HepG2 (cell line): Measurements from ENCODE around the gene ZBTB21. TPM values are rescaled to one million over a fixed set of nuclear protein-coding genes. Genes with fewer than 3 reads are reported as not detected.
A peak's percentile ranks its signal among the peaks of the same experiment; 100 is the strongest.

ENCODE experiments used
- DZIP1 ChIP-seq: sonication (generic); formaldehyde crosslinking; IDR thresholded peaks from 2 replicates; pipeline ENCODE4 v1.5.0; 2020; ENCODE audit warnings: mild to moderate bottlenecking, missing genetic modification reagents
- EED ChIP-seq: sonication (generic); formaldehyde crosslinking; IDR thresholded peaks from 2 replicates; pipeline ENCODE4 v1.5.0; 2020; ENCODE audit warnings: mild to moderate bottlenecking, missing genetic modification reagents
- EHMT2 ChIP-seq: fragments of 200-600 bp; sonication (generic); IDR thresholded peaks from 2 replicates; pipeline ENCODE4 v1.7.0; 2017; ENCODE audit warnings: antibody characterized with exemption, low read depth, low read length, borderline replicate concordance
- GATAD1 ChIP-seq: IDR thresholded peaks from 2 replicates; pipeline ENCODE4 v1.6.1; 2016; ENCODE audit warnings: missing genetic modification reagents, missing compliant biosample characterization
- HOXA9 ChIP-seq: sonication (generic); formaldehyde crosslinking; IDR thresholded peaks from 2 replicates; pipeline ENCODE4 v1.8.1; 2022; ENCODE audit warnings: missing genetic modification reagents, mild to moderate bottlenecking, moderate library complexity, borderline replicate concordance
- PCBP1 ChIP-seq: fragments of 200-400 bp; formaldehyde crosslinking; IDR thresholded peaks from 2 replicates; pipeline ENCODE4 v1.6.1; 2017; ENCODE audit warnings: mild to moderate bottlenecking, low read depth, low read length, borderline replicate concordance
- POLR2G ChIP-seq: fragments of 200-400 bp; formaldehyde crosslinking; IDR thresholded peaks from 2 replicates; pipeline ENCODE4 v1.6.1; 2018; ENCODE audit warnings: mild to moderate bottlenecking, low read depth, low read length, moderate library complexity
- SIX1 ChIP-seq: sonication (generic); formaldehyde crosslinking; IDR thresholded peaks from 2 replicates; pipeline ENCODE4 v1.4.0; 2020; ENCODE audit warnings: missing genetic modification reagents, borderline replicate concordance
- TFAP4 ChIP-seq: sonication (generic); IDR thresholded peaks from 2 replicates; pipeline ENCODE4 v1.6.1; 2016; ENCODE audit warnings: low read depth, borderline replicate concordance
- THYN1 ChIP-seq: sonication (generic); formaldehyde crosslinking; IDR thresholded peaks from 2 replicates; pipeline ENCODE4 v1.8.1; 2023; ENCODE audit warnings: low read depth, mild to moderate bottlenecking, moderate library complexity, missing genetic modification reagents, borderline replicate concordance
- TSC22D2 ChIP-seq: sonication (generic); formaldehyde crosslinking; IDR thresholded peaks from 2 replicates; pipeline ENCODE4 v1.5.1; 2020; ENCODE audit warnings: missing genetic modification reagents, mild to moderate bottlenecking, borderline replicate concordance
- ZNF12 ChIP-seq: sonication (generic); formaldehyde crosslinking; IDR thresholded peaks from 2 replicates; pipeline ENCODE4 v1.5.0; 2020; ENCODE audit warnings: missing genetic modification reagents
- ZNF18 ChIP-seq: sonication (generic); formaldehyde crosslinking; IDR thresholded peaks from 2 replicates; pipeline ENCODE4 v1.8.0; 2022; ENCODE audit warnings: mild to moderate bottlenecking, missing genetic modification reagents; ENCODE audit not compliant: insufficient replicate concordance
- ZNF441 ChIP-seq: sonication (generic); formaldehyde crosslinking; IDR thresholded peaks from 2 replicates; pipeline ENCODE4 v1.7.0; 2021; ENCODE audit warnings: missing genetic modification reagents, borderline replicate concordance
- ZNF496 ChIP-seq: sonication (generic); formaldehyde crosslinking; IDR thresholded peaks from 2 replicates; pipeline ENCODE4 v1.8.1; 2023; ENCODE audit warnings: mild to moderate bottlenecking, moderate library complexity, missing genetic modification reagents; ENCODE audit not compliant: insufficient replicate concordance
- ZNF567 ChIP-seq: sonication (generic); formaldehyde crosslinking; IDR thresholded peaks from 2 replicates; pipeline ENCODE4 v1.8.1; 2023; ENCODE audit warnings: mild to moderate bottlenecking, missing genetic modification reagents, borderline replicate concordance
- ZNF616 ChIP-seq: sonication (generic); formaldehyde crosslinking; IDR thresholded peaks from 2 replicates; pipeline ENCODE4 v1.5.0; 2020; ENCODE audit warnings: low read depth, mild to moderate bottlenecking, missing genetic modification reagents
- ZNF747 ChIP-seq: sonication (generic); formaldehyde crosslinking; IDR thresholded peaks from 2 replicates; pipeline ENCODE4 v1.8.1; 2023; ENCODE audit warnings: missing genetic modification reagents, mild to moderate bottlenecking, borderline replicate concordance
- polyA plus RNA-seq, 8 experiments: library from polyadenylated mRNA; depleted of rRNA in 3 of 8; stranded (reverse) in 7 of 8; unstranded in 1 of 8; fragments of >200 nt; fragmentation: Illumina TruSeq in 4 of 8; extraction: Trizol in 4 of 8; gene quantifications; 2 replicates each; pipeline versions ENCODE4 v1.2.1 to v1.2.3, GENCODE V29; 2011 to 2016; ENCODE audit warnings: low read depth in 4 of 8, missing spikeins in 1 of 8, mixed read lengths in 1 of 8; ENCODE audit not compliant: insufficient read depth in 1 of 8
- total RNA-seq, 5 experiments: library from RNA; depleted of rRNA; stranded (reverse); fragments of >200 nt; fragmentation: Illumina TruSeq; extraction: Trizol; gene quantifications; 2 replicates each; pipeline ENCODE4 v1.2.3, GENCODE V29; 2016; ENCODE audit warnings: low read depth in 1 of 5
- TF ChIP-seq, protein P1 (sequence below): sonication (generic); formaldehyde crosslinking; IDR thresholded peaks from 2 replicates; pipeline ENCODE4 v1.5.1; 2020; ENCODE audit warnings: mild to moderate bottlenecking, moderate library complexity, missing genetic modification reagents
- TF ChIP-seq, protein P2 (sequence below): sonication (generic); formaldehyde crosslinking; IDR thresholded peaks from 2 replicates; pipeline ENCODE4 v1.4.0; 2020; ENCODE audit warnings: missing genetic modification reagents

ZBTB21 gene
- total and polyA plus RNA-seq, 2 of the 13 experiments (the other 11 are each of a cell fraction or from before 2014, with no cell fraction given): 4.5 to 6.1 TPM

- TF ChIP-seq ZNF18 (CRISPR knock-in tag): peak; percentile 73
- TF ChIP-seq ZNF616 (CRISPR knock-in tag): no peak
- no peak for TF ChIP-seq TSC22D2 (CRISPR knock-in tag)
- TF ChIP-seq, protein P1, sequence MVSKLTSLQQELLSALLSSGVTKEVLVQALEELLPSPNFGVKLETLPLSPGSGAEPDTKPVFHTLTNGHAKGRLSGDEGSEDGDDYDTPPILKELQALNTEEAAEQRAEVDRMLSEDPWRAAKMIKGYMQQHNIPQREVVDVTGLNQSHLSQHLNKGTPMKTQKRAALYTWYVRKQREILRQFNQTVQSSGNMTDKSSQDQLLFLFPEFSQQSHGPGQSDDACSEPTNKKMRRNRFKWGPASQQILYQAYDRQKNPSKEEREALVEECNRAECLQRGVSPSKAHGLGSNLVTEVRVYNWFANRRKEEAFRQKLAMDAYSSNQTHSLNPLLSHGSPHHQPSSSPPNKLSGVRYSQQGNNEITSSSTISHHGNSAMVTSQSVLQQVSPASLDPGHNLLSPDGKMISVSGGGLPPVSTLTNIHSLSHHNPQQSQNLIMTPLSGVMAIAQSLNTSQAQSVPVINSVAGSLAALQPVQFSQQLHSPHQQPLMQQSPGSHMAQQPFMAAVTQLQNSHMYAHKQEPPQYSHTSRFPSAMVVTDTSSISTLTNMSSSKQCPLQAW: peak; percentile 60; the same call in 1 of the 2 replicates
- no peak for TF ChIP-seq THYN1 (CRISPR knock-in tag)
- no peak; the same call in none of the 2 replicates for TF ChIP-seq POLR2G
- TF ChIP-seq ZNF441 (CRISPR knock-in tag): no peak
- TF ChIP-seq TFAP4: no peak
- no peak for TF ChIP-seq ZNF747 (CRISPR knock-in tag)
- TF ChIP-seq, protein P2, sequence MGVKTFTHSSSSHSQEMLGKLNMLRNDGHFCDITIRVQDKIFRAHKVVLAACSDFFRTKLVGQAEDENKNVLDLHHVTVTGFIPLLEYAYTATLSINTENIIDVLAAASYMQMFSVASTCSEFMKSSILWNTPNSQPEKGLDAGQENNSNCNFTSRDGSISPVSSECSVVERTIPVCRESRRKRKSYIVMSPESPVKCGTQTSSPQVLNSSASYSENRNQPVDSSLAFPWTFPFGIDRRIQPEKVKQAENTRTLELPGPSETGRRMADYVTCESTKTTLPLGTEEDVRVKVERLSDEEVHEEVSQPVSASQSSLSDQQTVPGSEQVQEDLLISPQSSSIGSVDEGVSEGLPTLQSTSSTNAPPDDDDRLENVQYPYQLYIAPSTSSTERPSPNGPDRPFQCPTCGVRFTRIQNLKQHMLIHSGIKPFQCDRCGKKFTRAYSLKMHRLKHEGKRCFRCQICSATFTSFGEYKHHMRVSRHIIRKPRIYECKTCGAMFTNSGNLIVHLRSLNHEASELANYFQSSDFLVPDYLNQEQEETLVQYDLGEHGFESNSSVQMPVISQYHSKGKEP (CRISPR knock-in tag): no peak
- TF ChIP-seq PCBP1: no peak
- TF ChIP-seq HOXA9 (CRISPR knock-in tag): no peak
- no peak for TF ChIP-seq ZNF567 (CRISPR knock-in tag)
- TF ChIP-seq EED (CRISPR knock-in tag): no peak
- no peak for TF ChIP-seq EHMT2
- no peak for TF ChIP-seq SIX1 (CRISPR knock-in tag)
- TF ChIP-seq ZNF12: no peak
- no peak for TF ChIP-seq GATAD1
- TF ChIP-seq ZNF496 (CRISPR knock-in tag): no peak
- no peak for TF ChIP-seq DZIP1 (CRISPR knock-in tag)
These were observed 936 bp downstream of the ZBTB21 start (continued) for GRCh38 chr21:42009018-42009830.
